SHP77 (cell line): ENCODE data around the gene HNRNPCL2.
"Not testable (repeated sequence)": the region's sequence is repeated elsewhere in the genome, so short reads cannot be mapped to it uniquely, and the experiment has no call there.

Experiments
- DNase-seq, 2 experiments: peaks; one replicate each; lab custom pipeline; 2025; lab: John Stamatoyannopoulos, UW

The HNRNPCL2 gene

DNA sequence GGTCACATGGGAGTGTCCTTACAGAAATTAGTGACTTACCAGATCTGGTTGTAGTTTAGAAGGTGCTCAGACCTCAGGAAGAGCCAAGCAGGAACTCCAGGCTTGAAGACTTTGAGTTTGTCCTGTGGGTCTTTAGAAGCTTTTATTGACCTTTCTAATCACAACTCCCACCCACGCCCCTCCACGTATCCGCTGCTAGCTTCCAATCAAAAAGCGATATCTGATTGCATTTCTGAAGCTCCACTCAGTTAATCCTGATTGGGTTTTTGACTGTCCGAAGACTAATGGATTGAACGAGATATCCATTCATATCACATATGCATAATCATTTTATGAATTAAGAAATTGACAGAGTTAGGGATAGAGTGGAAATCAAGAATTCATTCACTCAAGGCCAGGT lies at the start of gene HNRNPCL2:
HNRNPCL2 (minus strand) TSS at position 101 of the 400 bp plus-strand sequence. CDS start 454 bp downstream, outside the sequence.
- not testable (repeated sequence) for DNase-seq

GRCh38 chr1:13165531-13165930 lies 48.9 kb upstream of the HNRNPCL2 start, which contains the start of gene HNRNPCL4:
TSS of gene HNRNPCL4 (minus strand) at chr1:13165631. CDS start at chr1:13165467, 164 bp downstream.
- DNase-seq, result not testable (repeated sequence)

DNA sequence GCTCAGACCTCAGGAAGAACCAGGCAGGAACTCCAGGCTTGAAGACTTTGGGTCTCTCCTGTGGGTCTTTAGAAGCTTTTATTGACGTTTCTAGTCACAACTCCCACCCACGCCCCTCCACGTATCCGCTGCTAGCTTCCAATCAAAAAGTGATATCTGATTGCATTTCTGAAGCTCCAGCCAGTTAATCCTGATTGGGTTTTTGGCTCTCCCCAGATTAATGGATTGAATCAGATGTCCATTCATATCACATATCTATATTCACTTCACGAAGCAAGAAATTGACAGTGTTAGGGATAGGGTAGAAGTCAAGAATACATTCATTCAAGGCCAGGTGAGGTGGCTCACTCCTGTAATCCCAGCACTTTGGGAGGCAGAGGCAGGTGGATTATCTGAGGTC lies 39.3 kb upstream of the HNRNPCL2 start, which contains the start of gene PRAMEF26:
PRAMEF26 (minus strand) TSS at position 101 of the 400 bp plus-strand sequence. CDS start 2,914 bp downstream, outside the sequence.
- not testable (repeated sequence) for DNase-seq

GRCh38 chr1:13070474-13070873 lies 46.2 kb downstream of the HNRNPCL2 start, which contains the start of gene PRAMEF25:
TSS of gene PRAMEF25 (plus strand) at chr1:13070774. CDS start at chr1:13073694, 2,920 bp downstream.
- not testable (repeated sequence) for DNase-seq
